ENCODE data around the gene NME9. TPM values are rescaled to one million over a fixed set of nuclear protein-coding genes. Genes with fewer than 3 reads are reported as not detected.

Gene NME9
- total RNA-seq, 4 donors from 2014 or later: 0.38 TPM; not detected in 3

GRCh38 chr3:138367326-138367850 lies 37.7 kb upstream of the NME9 start:
- Histone ChIP-seq H3K4me3 (no peak overlapping the region), H3K4me1 (peaks cover 28% of the 10 kb centered on the region), H3K9me3 (no peaks in the 10 kb centered on the region), H3K27ac (peak overlapping the region; percentile 63), H3K36me3 (no peaks in the 10 kb centered on the region), H3K27me3 (no peaks in the 10 kb centered on the region)
- 84% methylated on average over 7 of the region's 7 CpGs for WGBS
- no peak for DNase-seq (ENCODE audit: low spot score in 2 of 2)
- TF ChIP-seq CTCF (IDR thresholded peaks at IDR 0.05) (no peak), EP300 (IDR thresholded peaks at IDR 0.05) (no peak), POLR2A (IDR thresholded peaks at IDR 0.05) (no peak), POLR2AphosphoS5 (IDR thresholded peaks at IDR 0.05) (no peak)

DNA sequence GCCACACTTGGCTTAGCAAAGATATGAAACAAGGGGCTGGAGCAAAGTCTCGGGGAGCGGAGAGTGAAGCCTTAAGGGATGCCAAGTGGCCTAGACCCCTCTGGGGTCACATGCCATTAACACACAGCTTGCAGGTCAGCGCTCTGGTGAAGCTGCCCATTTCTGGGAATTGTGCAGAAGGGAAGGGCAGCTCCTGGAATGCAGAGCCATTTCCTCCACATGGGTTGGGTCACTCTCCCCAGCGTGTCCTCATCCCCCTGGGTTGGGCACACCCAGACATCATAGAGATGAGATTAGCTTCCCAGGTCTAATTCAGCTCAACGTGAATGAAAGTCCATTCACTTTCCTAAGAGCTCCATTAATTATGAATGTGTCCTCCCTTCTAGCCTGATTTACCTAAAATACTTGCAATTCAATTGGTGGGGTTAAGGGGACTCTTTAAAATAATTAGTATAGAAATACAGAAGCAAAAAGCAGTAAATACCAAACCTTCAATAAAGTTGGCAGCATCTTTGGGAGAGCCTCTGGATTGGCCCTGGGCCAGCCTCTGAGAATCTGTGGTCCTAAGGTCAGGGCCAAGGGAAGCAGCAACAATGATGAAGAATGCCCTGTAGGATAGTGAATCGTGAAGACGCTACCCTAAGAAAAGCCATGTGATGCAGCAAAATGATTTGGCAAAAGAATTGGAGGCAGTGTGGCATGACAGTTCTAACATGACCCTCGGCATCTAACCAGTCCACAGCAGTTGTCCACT lies 36.5 kb upstream of the NME9 start:
- WGBS: 68% methylated on average over 7 of the region's 8 CpGs
- DNase-seq (ENCODE audit: low spot score in 2 of 2): no peak
- Histone ChIP-seq H3K4me3 (no peak overlapping the region), H3K9me3 (no peaks in the 10 kb centered on the region), H3K27me3 (no peaks in the 10 kb centered on the region), H3K36me3 (no peaks in the 10 kb centered on the region), H3K27ac (no peak overlapping the region), H3K4me1 (peaks cover 33% of the 10 kb centered on the region)
- TF ChIP-seq EP300 (IDR thresholded peaks at IDR 0.05) (no peak), POLR2AphosphoS5 (IDR thresholded peaks at IDR 0.05) (no peak), CTCF (IDR thresholded peaks at IDR 0.05) (no peak), POLR2A (IDR thresholded peaks at IDR 0.05) (no peak)

DNA sequence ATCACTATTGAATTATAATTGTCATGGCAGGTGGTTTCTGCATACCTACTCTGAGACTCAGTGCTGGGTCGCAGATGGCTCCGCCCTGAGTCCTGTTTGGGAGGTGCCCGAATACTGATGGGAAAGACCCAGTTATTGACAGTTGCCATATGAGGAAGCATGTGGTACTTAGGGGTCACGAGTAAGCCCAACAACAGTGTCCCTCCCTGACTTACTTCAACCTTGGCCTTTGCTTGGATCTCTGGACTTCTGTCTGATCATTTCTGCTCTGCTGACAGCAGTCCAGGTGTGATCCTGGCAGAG lies 35.6 kb upstream of the NME9 start:
- H3K9me3 ChIP-seq: no peaks in the 10 kb centered on the region
- peaks cover 32% of the 10 kb centered on the region for H3K4me1 ChIP-seq
- WGBS: 91% methylated on average over 4 of the region's 4 CpGs
- no peaks in the 10 kb centered on the region for H3K36me3 ChIP-seq
- TF ChIP-seq POLR2A (IDR thresholded peaks at IDR 0.05) (no peak), EP300 (IDR thresholded peaks at IDR 0.05) (no peak), POLR2AphosphoS5 (IDR thresholded peaks at IDR 0.05) (no peak), CTCF (IDR thresholded peaks at IDR 0.05) (no peak)
- no peak overlapping the region for H3K27ac ChIP-seq
- no peak for DNase-seq (ENCODE audit: low spot score in 2 of 2)
- H3K27me3 ChIP-seq: no peaks in the 10 kb centered on the region
- no peak overlapping the region for H3K4me3 ChIP-seq

GRCh38 chr3:138364356-138365252 lies 35.0 kb upstream of the NME9 start:
- no peaks in the 10 kb centered on the region for H3K27me3 ChIP-seq
- no peak for DNase-seq (ENCODE audit: low spot score in 2 of 2)
- H3K9me3 ChIP-seq: no peaks in the 10 kb centered on the region
- 86% methylated on average over 6 of the region's 6 CpGs for WGBS
- peaks cover 26% of the 10 kb centered on the region for H3K4me1 ChIP-seq
- no peak overlapping the region for H3K4me3 ChIP-seq
- TF ChIP-seq POLR2AphosphoS5 (IDR thresholded peaks at IDR 0.05) (no peak), CTCF (IDR thresholded peaks at IDR 0.05) (no peak), POLR2A (IDR thresholded peaks at IDR 0.05) (no peak), EP300 (IDR thresholded peaks at IDR 0.05) (no peak)
- H3K27ac ChIP-seq: no peak overlapping the region
- no peaks in the 10 kb centered on the region for H3K36me3 ChIP-seq

- Histone ChIP-seq H3K27ac (no peak overlapping the region), H3K27me3 (no peaks in the 10 kb centered on the region), H3K36me3 (no peaks in the 10 kb centered on the region), H3K9me3 (no peaks in the 10 kb centered on the region), H3K4me3 (no peak overlapping the region), H3K4me1 (peaks cover 26% of the 10 kb centered on the region)
- no peak for DNase-seq (ENCODE audit: low spot score in 2 of 2)
- TF ChIP-seq EP300 (IDR thresholded peaks at IDR 0.05) (no peak), CTCF (IDR thresholded peaks at IDR 0.05) (no peak), POLR2AphosphoS5 (IDR thresholded peaks at IDR 0.05) (no peak), POLR2A (IDR thresholded peaks at IDR 0.05) (no peak)
- 98% methylated on average over 4 of the region's 4 CpGs for WGBS
Measured at GRCh38 chr3:138363322-138363721, 33.7 kb upstream of the NME9 start.

Measured in suprapubic skin (tissue), 4 donors.